Fibroblast of pulmonary artery (primary cell): Measurements from ENCODE around the gene CUX1.
A peak's percentile ranks its signal among the peaks of the same experiment; 100 is the strongest.
"Not testable (repeated sequence)": the region's sequence is repeated elsewhere in the genome, so short reads cannot be mapped to it uniquely, and the experiment has no call there.

ENCODE experiments used
- DNase-seq: peaks from one replicate; pipeline ENCODE4 v3.0.0-alpha.2; 2010; ENCODE audit warnings: low read depth
- H3K4me3 ChIP-seq: replicated peaks from 2 replicates; pipeline ENCODE4 v1.5.1; 2011; ENCODE audit warnings: low read depth, mild to moderate bottlenecking, control low read depth, low read length, moderate library complexity
- TF ChIP-seq, protein P1 (sequence below): IDR thresholded peaks from 2 replicates; pipeline ENCODE4 v1.5.1; 2011; ENCODE audit warnings: mild to moderate bottlenecking, control low read depth, low read length, inconsistent platforms; ENCODE audit errors: missing control alignments

The CUX1 gene

DNA sequence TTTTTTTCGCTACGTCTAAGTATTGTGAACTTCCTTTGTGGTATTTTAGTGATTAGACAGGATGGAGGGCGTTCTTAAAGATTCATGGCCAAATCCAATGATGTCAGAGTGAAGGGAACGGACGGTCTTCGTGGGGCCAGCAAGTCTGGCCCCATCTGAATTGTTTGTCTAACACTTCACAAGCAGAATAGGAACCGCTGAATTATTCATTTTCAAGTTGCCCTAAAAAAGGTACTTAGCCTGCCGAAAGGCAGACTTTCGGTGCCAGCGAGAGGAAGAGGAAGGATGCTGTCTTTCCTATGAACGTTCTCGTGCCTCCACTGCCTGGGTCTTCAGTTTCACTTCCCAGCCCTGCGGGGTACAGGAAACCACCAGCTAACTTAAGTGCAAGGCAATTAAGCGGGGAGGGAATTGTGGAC, 323.5 kb downstream of the CUX1 start:
- no peak for DNase-seq
- TF ChIP-seq, protein P1, sequence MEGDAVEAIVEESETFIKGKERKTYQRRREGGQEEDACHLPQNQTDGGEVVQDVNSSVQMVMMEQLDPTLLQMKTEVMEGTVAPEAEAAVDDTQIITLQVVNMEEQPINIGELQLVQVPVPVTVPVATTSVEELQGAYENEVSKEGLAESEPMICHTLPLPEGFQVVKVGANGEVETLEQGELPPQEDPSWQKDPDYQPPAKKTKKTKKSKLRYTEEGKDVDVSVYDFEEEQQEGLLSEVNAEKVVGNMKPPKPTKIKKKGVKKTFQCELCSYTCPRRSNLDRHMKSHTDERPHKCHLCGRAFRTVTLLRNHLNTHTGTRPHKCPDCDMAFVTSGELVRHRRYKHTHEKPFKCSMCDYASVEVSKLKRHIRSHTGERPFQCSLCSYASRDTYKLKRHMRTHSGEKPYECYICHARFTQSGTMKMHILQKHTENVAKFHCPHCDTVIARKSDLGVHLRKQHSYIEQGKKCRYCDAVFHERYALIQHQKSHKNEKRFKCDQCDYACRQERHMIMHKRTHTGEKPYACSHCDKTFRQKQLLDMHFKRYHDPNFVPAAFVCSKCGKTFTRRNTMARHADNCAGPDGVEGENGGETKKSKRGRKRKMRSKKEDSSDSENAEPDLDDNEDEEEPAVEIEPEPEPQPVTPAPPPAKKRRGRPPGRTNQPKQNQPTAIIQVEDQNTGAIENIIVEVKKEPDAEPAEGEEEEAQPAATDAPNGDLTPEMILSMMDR = no peak
- H3K4me3 ChIP-seq = no peak overlapping the region

DNA sequence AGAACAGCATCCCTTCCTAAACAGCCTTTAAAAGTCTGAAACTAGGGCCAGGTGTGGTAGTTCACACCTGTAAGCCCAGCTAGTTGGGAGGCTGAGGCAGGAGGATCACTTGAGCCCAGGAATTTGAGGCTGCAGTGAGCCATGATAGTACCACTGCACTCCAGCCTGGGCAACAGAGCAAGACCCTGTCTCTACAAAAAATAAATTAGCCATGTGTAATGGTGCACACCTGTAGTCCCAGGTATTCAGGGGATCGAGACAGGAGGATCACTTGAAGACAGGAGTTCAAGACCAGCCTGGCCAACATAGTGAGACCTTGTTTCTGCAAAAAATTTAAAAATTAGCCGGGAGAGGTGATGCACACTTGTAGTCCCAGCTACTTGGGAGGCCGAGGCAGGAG, 325.0 kb downstream of the CUX1 start:
- H3K4me3 ChIP-seq, DNase-seq: not testable (repeated sequence)

DNA sequence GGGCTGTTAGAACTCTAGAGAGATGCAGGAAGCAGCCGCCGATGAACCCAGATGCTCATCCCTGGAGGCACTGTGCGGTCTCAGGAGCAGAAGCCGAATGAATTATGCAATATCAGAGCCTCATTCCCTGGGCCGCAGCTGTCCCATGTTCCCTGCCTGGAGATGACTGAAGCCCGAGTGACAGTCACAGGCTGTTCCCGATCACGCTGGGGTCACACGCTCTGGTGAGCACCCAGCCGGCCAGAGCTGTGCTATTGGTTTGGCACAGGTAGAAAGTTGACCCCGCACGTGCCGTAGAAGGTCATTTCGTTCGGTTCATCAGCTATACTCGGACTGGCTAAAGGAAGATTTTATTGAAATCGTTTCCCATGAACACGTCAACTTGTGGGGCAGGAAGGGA, 328.7 kb downstream of the CUX1 start:
- TF ChIP-seq, protein P1 = no peak
- no peak for DNase-seq
- H3K4me3 ChIP-seq = no peak overlapping the region

DNA sequence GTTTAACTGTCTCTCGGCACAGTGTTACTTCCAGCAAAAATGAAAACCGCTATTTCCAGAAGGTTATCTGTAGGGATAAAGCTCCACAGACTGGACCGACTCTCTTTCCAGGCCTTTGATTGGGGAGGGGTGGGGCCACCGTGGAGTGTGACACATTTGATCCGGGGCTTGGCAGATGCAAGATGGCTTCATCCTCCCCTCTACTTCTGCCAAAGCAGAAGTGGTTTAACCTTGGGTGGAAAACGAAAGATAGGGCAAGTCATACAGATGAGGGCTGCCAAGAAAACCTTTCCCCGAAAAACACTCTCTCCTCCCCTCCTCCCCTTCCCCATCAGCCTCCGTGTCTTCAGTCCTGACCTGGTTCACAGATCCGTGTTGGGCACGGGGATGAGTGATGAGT, 329.6 kb downstream of the CUX1 start:
- peak; percentile 75 for DNase-seq
- TF ChIP-seq, protein P1 = no peak
- H3K4me3 ChIP-seq = no peak overlapping the region

DNA sequence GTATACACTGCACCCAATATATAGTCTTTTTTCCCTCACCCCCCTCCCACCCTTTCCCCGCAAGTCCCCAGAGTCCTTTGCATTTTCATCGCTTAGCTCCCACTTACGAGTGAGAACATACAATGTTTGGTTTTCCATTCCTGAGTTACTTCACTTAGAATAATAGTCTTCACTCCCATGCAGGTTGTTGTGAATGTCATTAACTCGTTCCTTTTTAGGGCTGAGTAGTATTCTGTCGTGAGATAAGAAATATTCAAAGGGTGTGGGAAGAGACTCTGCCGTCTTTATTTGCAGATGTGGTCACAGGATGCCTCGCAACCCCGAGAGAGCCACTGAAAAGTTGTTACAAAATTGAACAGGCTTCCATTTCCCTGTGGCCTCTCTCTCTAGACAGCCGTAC, 331.4 kb downstream of the CUX1 start:
- H3K4me3 ChIP-seq = no peak overlapping the region
- TF ChIP-seq, protein P1 = no peak
- DNase-seq = no peak

DNA sequence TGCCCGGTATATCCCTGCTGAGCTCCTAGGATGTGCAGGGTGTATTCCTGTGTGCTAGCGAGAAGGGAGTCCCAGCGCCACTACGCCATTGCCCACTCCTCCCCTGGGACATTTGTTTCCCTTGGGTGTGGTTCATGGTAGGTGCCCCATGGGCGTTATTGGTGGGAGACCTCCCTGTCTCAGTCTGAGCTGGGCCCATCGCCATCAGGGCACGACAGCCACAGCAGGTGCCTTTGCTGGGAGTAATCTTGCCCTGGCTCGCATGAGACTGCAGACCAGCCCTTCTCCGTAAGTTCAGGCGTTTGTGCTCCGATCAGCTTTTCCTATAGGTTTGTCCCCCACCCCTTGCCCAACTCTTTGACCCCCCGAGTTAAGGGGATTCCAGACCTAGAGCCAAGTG, 332.0 kb downstream of the CUX1 start:
- H3K4me3 ChIP-seq = no peak overlapping the region
- no peak for DNase-seq
- TF ChIP-seq, protein P1 = no peak

DNA sequence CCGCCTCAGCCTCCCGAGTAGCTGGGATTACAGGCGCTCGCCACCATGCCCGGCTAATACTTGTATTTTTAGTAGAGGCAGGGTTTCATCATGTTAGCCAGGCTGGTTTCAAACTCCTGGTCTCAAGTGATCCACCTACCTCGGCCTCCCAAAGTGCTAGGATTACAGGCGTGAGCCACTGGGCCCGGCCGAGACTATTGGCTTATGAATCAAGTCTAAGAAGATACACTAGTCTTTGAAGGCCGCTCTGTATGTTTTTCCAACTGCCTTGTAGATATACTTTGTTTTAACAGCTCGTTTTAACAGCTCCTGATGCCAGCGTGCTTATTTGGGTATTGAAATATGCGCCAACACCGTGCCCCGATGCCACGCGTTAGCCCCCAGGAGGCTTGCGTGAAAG, 332.8 kb downstream of the CUX1 start:
- DNase-seq = no peak
- TF ChIP-seq, protein P1 = no peak
- H3K4me3 ChIP-seq = no peak overlapping the region
